K562 (cell line): ENCODE measurements around the gene TTL. TPM values are rescaled to one million over a fixed set of nuclear protein-coding genes. Genes with fewer than 3 reads are reported as not detected.
A peak's percentile ranks its signal among the peaks of the same experiment; 100 is the strongest.

Source experiments
- CBX3 ChIP-seq, 2 experiments: IDR thresholded peaks; 1 replicate in 1 of 2; 2 replicates in 1 of 2; pipeline ENCODE4 v1.6.1; 2012; ENCODE audit warnings: inconsistent platforms in 2 of 2, low read length in 2 of 2, borderline replicate concordance in 1 of 2, control low read depth in 1 of 2
- CREB3 ChIP-seq: fragments of 450-650 bp; conservative IDR thresholded peaks from 2 replicates; pipeline ENCODE4 v1.6.1; 2016; ENCODE audit warnings: missing genetic modification characterization, low read depth, mild to moderate bottlenecking, missing compliant biosample characterization, moderate library complexity
- ETS2 ChIP-seq: IDR thresholded peaks from 2 replicates; pipeline ENCODE4 v1.6.1; 2016; ENCODE audit warnings: borderline replicate concordance, missing genetic modification characterization, mild to moderate bottlenecking, moderate library complexity, missing compliant biosample characterization; ENCODE audit not compliant: poor library complexity, severe bottlenecking
- HDAC8 ChIP-seq: fragments of 450-650 bp; IDR thresholded peaks from 2 replicates; pipeline ENCODE4 v1.6.1; 2016; ENCODE audit warnings: mild to moderate bottlenecking, missing genetic modification characterization, moderate library complexity, missing compliant biosample characterization
- KLF1 ChIP-seq: fragments of 450-650 bp; IDR thresholded peaks from 2 replicates; pipeline ENCODE4 v1.6.1; 2016; ENCODE audit warnings: missing genetic modification characterization, missing compliant biosample characterization
- NKRF ChIP-seq: fragments of 450-650 bp; IDR thresholded peaks from 2 replicates; pipeline ENCODE4 v1.6.1; 2016; ENCODE audit warnings: borderline replicate concordance
- NR3C1 ChIP-seq: sonication (generic); formaldehyde crosslinking; IDR thresholded peaks from 2 replicates; pipeline ENCODE4 v1.8.1; 2022; ENCODE audit warnings: missing genetic modification reagents
- SIX5 ChIP-seq, 2 experiments: IDR thresholded peaks; 2 replicates each; pipeline ENCODE4 v1.6.1; 2011; ENCODE audit warnings: low read length in 2 of 2, borderline replicate concordance in 1 of 2, low read depth in 1 of 2, mild to moderate bottlenecking in 1 of 2, moderate library complexity in 1 of 2; ENCODE audit not compliant: insufficient read depth in 1 of 2
- TCF7L2 ChIP-seq: fragments of 150-350 bp; IDR thresholded peaks from 2 replicates; pipeline ENCODE4 v1.6.1; 2016; ENCODE audit warnings: low read depth, mild to moderate bottlenecking, low read length, moderate library complexity
- XRCC3 ChIP-seq: fragments of 450-650 bp; IDR thresholded peaks from 2 replicates; pipeline ENCODE4 v1.6.1; 2017; ENCODE audit warnings: mild to moderate bottlenecking, moderate library complexity
- ZC3H8 ChIP-seq: fragments of 450-650 bp; IDR thresholded peaks from 2 replicates; pipeline ENCODE4 v1.6.1; 2017
- ZHX1 ChIP-seq: fragments of 150-350 bp; conservative IDR thresholded peaks from 2 replicates; pipeline ENCODE4 v1.6.1; 2014; ENCODE audit warnings: low read length
- ZNF41 ChIP-seq: fragments of 250-450 bp; sonication (Bioruptor Pico); conservative IDR thresholded peaks from 2 replicates; pipeline ENCODE4 v1.4.0; 2020; ENCODE audit warnings: mild to moderate bottlenecking
- ZNF695 ChIP-seq: fragments of 450-650 bp; formaldehyde crosslinking; IDR thresholded peaks from 2 replicates; pipeline ENCODE4 v1.4.0; 2020; ENCODE audit warnings: mild to moderate bottlenecking, moderate library complexity
- polyA plus RNA-seq, 8 experiments: library from polyadenylated mRNA; depleted of rRNA in 4 of 8; stranded (reverse) in 5 of 8; unstranded in 3 of 8; fragments of >200 nt; fragmentation: Nextera tagmentation in 2 of 8; fragmentation: Illumina TruSeq in 1 of 8; extraction: Ambion mirVana in 2 of 8; extraction: Trizol in 1 of 8; gene quantifications; 2 replicates each; pipeline versions ENCODE4 v1.2.1 to v1.2.3, GENCODE V29; 2011 to 2014; ENCODE audit warnings: inconsistent platforms in 1 of 8, missing spikeins in 1 of 8
- total RNA-seq, 7 experiments: library from RNA; depleted of rRNA in 6 of 7; stranded (reverse); fragments of >200 nt in 6 of 7; fragmentation: Illumina TruSeq in 2 of 7; extraction: Trizol in 2 of 7; gene quantifications; 2 replicates each; pipeline versions ENCODE4 v1.2.1 to v1.2.3, GENCODE V29; 2011 to 2021; ENCODE audit warnings: low replicate concordance in 1 of 7
- TF ChIP-seq, protein P1 (sequence below), 2 experiments: IDR thresholded peaks; 2 replicates each; pipeline ENCODE4 v1.6.1; 2012; ENCODE audit warnings: improper control_type of control experiment in 2 of 2, low read depth in 2 of 2, low read length in 2 of 2, borderline replicate concordance in 1 of 2

Gene TTL
- total and polyA plus RNA-seq, 9 of the 15 experiments (the other 6 are each of a cell fraction or from before 2014, with no cell fraction given): 9.4 to 54.4 (median 34.9) TPM

DNA sequence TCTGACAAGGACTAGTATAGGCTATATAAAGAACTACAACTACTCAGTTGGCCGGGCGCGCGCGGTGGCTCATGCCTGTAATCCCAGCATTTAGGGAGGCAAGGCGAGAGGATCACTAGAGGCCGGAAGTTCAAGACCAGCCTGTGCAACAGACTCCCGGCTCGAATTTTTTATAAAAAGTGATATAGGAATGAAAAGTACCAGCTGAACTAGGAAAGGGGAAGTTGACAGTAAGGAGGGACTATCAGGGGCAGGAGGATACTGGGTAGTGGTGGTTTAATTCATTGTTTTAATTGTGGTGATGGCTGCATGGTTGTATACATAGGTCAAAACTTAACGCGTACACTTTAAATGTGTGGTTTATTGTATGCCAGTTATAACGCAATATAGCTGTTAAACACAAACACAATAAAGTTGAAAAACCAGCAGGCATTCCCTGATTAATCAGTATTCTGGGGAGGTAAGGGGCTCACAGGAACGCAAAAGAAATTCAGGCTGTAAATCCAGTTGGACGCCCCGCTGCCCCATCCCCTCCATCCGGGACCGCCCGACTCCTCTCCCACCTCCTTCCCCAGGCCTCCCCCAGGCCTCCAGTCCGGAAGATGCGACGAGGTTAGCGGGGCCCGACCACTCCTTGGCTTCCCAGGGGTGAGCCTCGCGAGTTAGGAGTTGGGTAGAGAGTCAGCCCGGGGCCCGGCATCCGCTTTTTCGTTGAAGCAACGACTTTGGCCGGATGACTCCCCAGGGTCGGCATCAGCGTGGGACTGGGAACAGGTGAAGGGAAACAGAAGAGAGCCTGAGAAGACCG is 59.6 kb downstream of the TTL start (continued):
- TF ChIP-seq CREB3: no peak
- no peak for TF ChIP-seq HDAC8 (tag)
- peak; percentile 85 for TF ChIP-seq TCF7L2
- TF ChIP-seq NKRF: no peak
- TF ChIP-seq ZNF41 (CRISPR knock-in tag): no peak
- TF ChIP-seq ZNF695 (CRISPR knock-in tag): no peak
- no peak; a peak in 1 of 3 replicates for TF ChIP-seq CBX3 (IDR thresholded peaks at IDR 0.05; ENCODE audit: borderline replicate concordance in 1 of 2, low read length in 2 of 2)
- TF ChIP-seq NR3C1: no peak
- peak; percentile 35; the same call in 1 of the 2 replicates for TF ChIP-seq ZC3H8
- TF ChIP-seq ETS2 (tag): no peak
- TF ChIP-seq ZHX1: no peak
- no peak for TF ChIP-seq XRCC3
- no peak for TF ChIP-seq KLF1 (tag)
- TF ChIP-seq, protein P1, sequence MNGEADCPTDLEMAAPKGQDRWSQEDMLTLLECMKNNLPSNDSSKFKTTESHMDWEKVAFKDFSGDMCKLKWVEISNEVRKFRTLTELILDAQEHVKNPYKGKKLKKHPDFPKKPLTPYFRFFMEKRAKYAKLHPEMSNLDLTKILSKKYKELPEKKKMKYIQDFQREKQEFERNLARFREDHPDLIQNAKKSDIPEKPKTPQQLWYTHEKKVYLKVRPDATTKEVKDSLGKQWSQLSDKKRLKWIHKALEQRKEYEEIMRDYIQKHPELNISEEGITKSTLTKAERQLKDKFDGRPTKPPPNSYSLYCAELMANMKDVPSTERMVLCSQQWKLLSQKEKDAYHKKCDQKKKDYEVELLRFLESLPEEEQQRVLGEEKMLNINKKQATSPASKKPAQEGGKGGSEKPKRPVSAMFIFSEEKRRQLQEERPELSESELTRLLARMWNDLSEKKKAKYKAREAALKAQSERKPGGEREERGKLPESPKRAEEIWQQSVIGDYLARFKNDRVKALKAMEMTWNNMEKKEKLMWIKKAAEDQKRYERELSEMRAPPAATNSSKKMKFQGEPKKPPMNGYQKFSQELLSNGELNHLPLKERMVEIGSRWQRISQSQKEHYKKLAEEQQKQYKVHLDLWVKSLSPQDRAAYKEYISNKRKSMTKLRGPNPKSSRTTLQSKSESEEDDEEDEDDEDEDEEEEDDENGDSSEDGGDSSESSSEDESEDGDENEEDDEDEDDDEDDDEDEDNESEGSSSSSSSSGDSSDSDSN (IDR thresholded peaks at IDR 0.05; ENCODE audit: borderline replicate concordance in 1 of 2, low read depth in 2 of 2, low read length in 2 of 2): 0 out of 4 replicates have a peak, but pooled peaks of 1 of the 2 experiments have one; percentile 17
- 0 out of 4 replicates have a peak, but pooled peaks of 1 of the 2 experiments have one; percentile 4 for TF ChIP-seq SIX5 (IDR thresholded peaks at IDR 0.05; ENCODE audit: borderline replicate concordance in 1 of 2, insufficient read depth in 1 of 2, low read depth in 1 of 2, low read length in 2 of 2)
